ENCODE measurements around the gene ATP9A.
A peak's percentile ranks its signal among the peaks of the same experiment; 100 is the strongest.
"Not testable (repeated sequence)": the region's sequence is repeated elsewhere in the genome, so short reads cannot be mapped to it uniquely, and the experiment has no call there.

Gene ATP9A

GRCh38 chr20:51757226-51757625 is 11.0 kb downstream of the ATP9A start:
- H3K4me3 ChIP-seq = no peak overlapping the region
- H3K27ac ChIP-seq = no peak overlapping the region

- H3K4me3 ChIP-seq = no peak overlapping the region
- no peak overlapping the region for H3K27ac ChIP-seq
These were observed 11.5 kb downstream of the ATP9A start for GRCh38 chr20:51756653-51757052.

GRCh38 chr20:51753220-51753619 is 15.0 kb downstream of the ATP9A start:
- H3K27ac ChIP-seq, H3K4me3 ChIP-seq: not testable (repeated sequence)

- Histone ChIP-seq H3K4me3 (no peak overlapping the region), H3K27ac (peak overlapping the region in 7 of 21 experiments; percentile 18 to 73 (median 36))
These were observed 15.7 kb downstream of the ATP9A start for GRCh38 chr20:51752343-51752951.

GRCh38 chr20:51750770-51751388 is 17.3 kb downstream of the ATP9A start:
- Histone ChIP-seq H3K4me3 (no peak overlapping the region), H3K27ac (peak overlapping the region in 17 of 21 experiments; percentile 6 to 76 (median 52))

GRCh38 chr20:51750037-51750769 is 18.0 kb downstream of the ATP9A start:
- H3K27ac ChIP-seq = peak overlapping the region in 18 of 21 experiments; percentile 6 to 76 (median 52)

GRCh38 chr20:51749674-51750036 is 18.5 kb downstream of the ATP9A start:
- H3K4me3 ChIP-seq = no peak overlapping the region
- peak overlapping the region in 15 of 21 experiments; percentile 6 to 76 (median 52) for H3K27ac ChIP-seq

More at GRCh38 chr20:51750037-51750769, 18.0 kb downstream of the ATP9A start:
- no peak overlapping the region for H3K4me3 ChIP-seq

GRCh38 chr20:51747182-51747911 is 20.8 kb downstream of the ATP9A start:
- no peak overlapping the region for H3K27ac ChIP-seq
- no peak overlapping the region for H3K4me3 ChIP-seq

- Histone ChIP-seq H3K4me3 (no peak overlapping the region), H3K27ac (no peak overlapping the region)
These were observed 22.4 kb downstream of the ATP9A start for GRCh38 chr20:51745804-51746203.

GRCh38 chr20:51740838-51741237 is 27.4 kb downstream of the ATP9A start:
- H3K27ac ChIP-seq = no peak overlapping the region
- H3K4me3 ChIP-seq = no peak overlapping the region

GRCh38 chr20:51740308-51740707 is 27.9 kb downstream of the ATP9A start:
- not testable (repeated sequence) for H3K27ac ChIP-seq, H3K4me3 ChIP-seq

- Histone ChIP-seq H3K4me3 (no peak overlapping the region), H3K27ac (no peak overlapping the region)
These were observed 28.4 kb downstream of the ATP9A start for GRCh38 chr20:51739722-51740249.

- Histone ChIP-seq H3K4me3 (no peak overlapping the region), H3K27ac (no peak overlapping the region)
These were observed 29.2 kb downstream of the ATP9A start for GRCh38 chr20:51738877-51739447.

- H3K4me3 ChIP-seq, H3K27ac ChIP-seq: not testable (repeated sequence)
These were observed 29.9 kb downstream of the ATP9A start for GRCh38 chr20:51738261-51738660.

- no peak overlapping the region for H3K27ac ChIP-seq
- H3K4me3 ChIP-seq = no peak overlapping the region
These were observed 31.2 kb downstream of the ATP9A start for GRCh38 chr20:51736947-51737346.

- Histone ChIP-seq H3K27ac (no peak overlapping the region), H3K4me3 (no peak overlapping the region)
These were observed 32.2 kb downstream of the ATP9A start for GRCh38 chr20:51735728-51736600.

GRCh38 chr20:51734876-51735720 is 33.1 kb downstream of the ATP9A start:
- H3K27ac ChIP-seq = no peak overlapping the region
- H3K4me3 ChIP-seq = no peak overlapping the region

- Histone ChIP-seq H3K4me3 (no peak overlapping the region), H3K27ac (no peak overlapping the region)
These were observed 35.1 kb downstream of the ATP9A start for GRCh38 chr20:51733070-51733469.
